Lower lobe of right lung (tissue), 2 donors: Measurements from ENCODE around the gene SPTSSB. TPM values are rescaled to one million over a fixed set of nuclear protein-coding genes. Genes with fewer than 3 reads are reported as not detected.

Source experiments
- ATAC-seq, 2 donors: fragments of 200-7000 bp; cut with Tn5 transposase; one replicate each; pipeline ENCODE4 v1.9.1; 2020 to 2022; ENCODE audit warnings: mild to moderate bottlenecking in 2 of 2, moderate library complexity in 2 of 2
- DNase-seq: peaks from one replicate; pipeline ENCODE4 v3.0.0-alpha.2; 2020
- H3K27ac ChIP-seq: fragments of 200-600 bp; one replicate; pipeline ENCODE4 v1.8.0; 2022
- H3K27me3 ChIP-seq: fragments of 200-600 bp; one replicate; pipeline ENCODE4 v1.8.0; 2022; ENCODE audit warnings: low read depth
- H3K36me3 ChIP-seq: fragments of 200-600 bp; one replicate; pipeline ENCODE4 v1.8.0; 2022; ENCODE audit warnings: mild to moderate bottlenecking
- H3K4me1 ChIP-seq: fragments of 200-600 bp; one replicate; pipeline ENCODE4 v1.8.0; 2022
- H3K4me3 ChIP-seq: fragments of 200-600 bp; one replicate; pipeline ENCODE4 v1.8.0; 2022; ENCODE audit warnings: mild to moderate bottlenecking
- H3K9me3 ChIP-seq: fragments of 200-600 bp; one replicate; pipeline ENCODE4 v1.8.0; 2022
- CTCF ChIP-seq: fragments of 200-600 bp; IDR thresholded peaks from one replicate; pipeline ENCODE4 v1.8.0; 2022; ENCODE audit warnings: antibody characterized with exemption, mild to moderate bottlenecking
- intact Hi-C: fragments of 100-400 bp; cut with DNase I; formaldehyde crosslinking; loops from one replicate; pipeline ENCODE4 v1.11.0; 2022
- total RNA-seq: library from RNA; stranded (reverse); fragmentation: NEBNext Ultra II Directional; extraction: Animal tissue kit (Norgen Biotek cat#: 25700); gene quantifications from one replicate; pipeline ENCODE4 v1.2.1, GENCODE V29; 2021
- donor health status: DM: no; HTN: yes; CAD: no; lungs with severe emphysema.

The SPTSSB gene
- total RNA-seq, 1 donor from 2014 or later, result not detected

- ATAC-seq (peak; percentile 23 to 38), DNase-seq (no peak)
- Histone ChIP-seq H3K9me3 (no peaks in the 10 kb centered on the region), H3K4me1 (no peaks in the 10 kb centered on the region), H3K27me3 (no peaks in the 10 kb centered on the region), H3K4me3 (no peak overlapping the region), H3K36me3 (no peaks in the 10 kb centered on the region), H3K27ac (no peak overlapping the region)
- no peak for TF ChIP-seq CTCF
- intact Hi-C loops, result no loop called here
These were observed 51.5 kb downstream of the SPTSSB start for GRCh38 chr3:161319867-161320266.

GRCh38 chr3:161317077-161317476 is 54.2 kb downstream of the SPTSSB start:
- ATAC-seq (no peak), DNase-seq (no peak)
- Histone ChIP-seq H3K9me3 (no peaks in the 10 kb centered on the region), H3K27ac (no peak overlapping the region), H3K27me3 (no peaks in the 10 kb centered on the region), H3K4me1 (no peaks in the 10 kb centered on the region), H3K4me3 (no peak overlapping the region), H3K36me3 (no peaks in the 10 kb centered on the region)
- intact Hi-C loops, result no loop called here
- TF ChIP-seq CTCF, result no peak

GRCh38 chr3:161316006-161316689 is 55.2 kb downstream of the SPTSSB start:
- H3K36me3 ChIP-seq, result no peaks in the 10 kb centered on the region
- H3K27ac ChIP-seq, result no peak overlapping the region
- H3K4me1 ChIP-seq, result no peaks in the 10 kb centered on the region
- no peaks in the 10 kb centered on the region for H3K27me3 ChIP-seq
- no peak overlapping the region for H3K4me3 ChIP-seq
- intact Hi-C loops, result no loop called here
- DNase-seq, result no peak
- no peak for TF ChIP-seq CTCF
- H3K9me3 ChIP-seq, result no peaks in the 10 kb centered on the region
- ATAC-seq, result no peak

GRCh38 chr3:161314836-161315395 is 56.4 kb downstream of the SPTSSB start:
- H3K4me1 ChIP-seq, result no peaks in the 10 kb centered on the region
- no peak for DNase-seq
- no peak overlapping the region for H3K4me3 ChIP-seq
- H3K36me3 ChIP-seq, result no peaks in the 10 kb centered on the region
- H3K9me3 ChIP-seq, result no peaks in the 10 kb centered on the region
- intact Hi-C loops, result no loop called here
- no peak overlapping the region for H3K27ac ChIP-seq
- no peak for ATAC-seq
- H3K27me3 ChIP-seq, result no peaks in the 10 kb centered on the region
- TF ChIP-seq CTCF, result no peak

- DNase-seq (no peak), ATAC-seq (peak; percentile 39 to 61)
- no peak overlapping the region for H3K4me3 ChIP-seq
- no peaks in the 10 kb centered on the region for H3K4me1 ChIP-seq
- intact Hi-C loops, result no loop called here
- H3K36me3 ChIP-seq, result no peaks in the 10 kb centered on the region
- TF ChIP-seq CTCF, result no peak
- no peaks in the 10 kb centered on the region for H3K27me3 ChIP-seq
- no peaks in the 10 kb centered on the region for H3K9me3 ChIP-seq
- H3K27ac ChIP-seq, result no peak overlapping the region
These were observed 60.5 kb downstream of the SPTSSB start for GRCh38 chr3:161310649-161311423.
